Bronchial epithelial cell (primary cell): Measurements from ENCODE around the gene ZNF780A. TPM values are rescaled to one million over a fixed set of nuclear protein-coding genes. Genes with fewer than 3 reads are reported as not detected.

ENCODE experiments used
- DNase-seq: peaks from one replicate; pipeline ENCODE4 v3.0.0-alpha.2; 2010; ENCODE audit warnings: low read depth
- FAIRE-seq: peaks from 2 replicates; lab custom pipeline; 2011; peaks lifted over from hg19 to GRCh38; lab: Jason Lieb, UNC
- H3K27me3 ChIP-seq: 2 replicates; pipeline ENCODE4 v1.5.1; 2011; ENCODE audit warnings: low read length; ENCODE audit not compliant: control insufficient read depth, insufficient read depth
- H3K36me3 ChIP-seq: 2 replicates; pipeline ENCODE4 v1.5.1; 2011; ENCODE audit warnings: low read length; ENCODE audit not compliant: control insufficient read depth, insufficient read depth
- H3K4me3 ChIP-seq: 2 replicates; pipeline ENCODE4 v1.5.1; 2011; ENCODE audit warnings: mild to moderate bottlenecking, low read depth, low read length, control low read depth
- total RNA-seq: library from RNA; depleted of rRNA; stranded (reverse); fragments of >200 nt; gene quantifications from 2 replicates; pipeline ENCODE4 v1.2.1, GENCODE V29; 2014
- TF ChIP-seq, protein P1 (sequence below): IDR thresholded peaks from 2 replicates; pipeline ENCODE4 v1.5.1; 2011; ENCODE audit warnings: mild to moderate bottlenecking, moderate library complexity, low read length, control low read depth, inconsistent platforms; ENCODE audit not compliant: insufficient read depth, severe bottlenecking

ZNF780A gene
- total RNA-seq, 1 donor from 2014 or later = 14.0 TPM

DNA sequence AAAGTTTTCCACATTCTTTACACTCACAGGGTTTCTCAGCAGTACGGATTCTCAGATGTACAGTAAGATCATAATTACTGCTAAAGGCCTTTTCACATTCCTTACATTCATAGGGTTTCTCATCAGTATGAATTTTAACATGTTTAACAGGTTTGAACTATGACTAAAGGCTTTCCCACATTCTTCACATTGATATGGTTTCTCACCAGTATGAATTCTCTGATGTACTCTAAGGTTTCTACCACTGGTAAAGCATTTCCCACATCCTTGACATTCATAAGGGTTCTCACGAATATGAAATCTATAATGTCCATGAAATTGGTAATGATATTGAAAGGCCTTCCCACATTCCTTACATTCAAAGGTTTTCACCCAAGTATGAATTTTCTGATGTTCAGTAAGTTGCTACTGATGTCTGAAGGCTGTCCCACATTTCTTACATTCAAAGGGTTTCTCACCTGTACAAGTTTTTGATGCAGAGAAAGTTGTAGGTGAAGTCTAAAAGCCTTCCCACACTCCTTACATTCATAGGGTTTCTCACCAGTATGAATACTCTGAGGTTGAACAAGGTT lies 56.7 kb downstream of the ZNF780A start:
- DNase-seq (no peak), FAIRE-seq (no peak)
- H3K4me3 ChIP-seq = no peak overlapping the region
- TF ChIP-seq, protein P1, sequence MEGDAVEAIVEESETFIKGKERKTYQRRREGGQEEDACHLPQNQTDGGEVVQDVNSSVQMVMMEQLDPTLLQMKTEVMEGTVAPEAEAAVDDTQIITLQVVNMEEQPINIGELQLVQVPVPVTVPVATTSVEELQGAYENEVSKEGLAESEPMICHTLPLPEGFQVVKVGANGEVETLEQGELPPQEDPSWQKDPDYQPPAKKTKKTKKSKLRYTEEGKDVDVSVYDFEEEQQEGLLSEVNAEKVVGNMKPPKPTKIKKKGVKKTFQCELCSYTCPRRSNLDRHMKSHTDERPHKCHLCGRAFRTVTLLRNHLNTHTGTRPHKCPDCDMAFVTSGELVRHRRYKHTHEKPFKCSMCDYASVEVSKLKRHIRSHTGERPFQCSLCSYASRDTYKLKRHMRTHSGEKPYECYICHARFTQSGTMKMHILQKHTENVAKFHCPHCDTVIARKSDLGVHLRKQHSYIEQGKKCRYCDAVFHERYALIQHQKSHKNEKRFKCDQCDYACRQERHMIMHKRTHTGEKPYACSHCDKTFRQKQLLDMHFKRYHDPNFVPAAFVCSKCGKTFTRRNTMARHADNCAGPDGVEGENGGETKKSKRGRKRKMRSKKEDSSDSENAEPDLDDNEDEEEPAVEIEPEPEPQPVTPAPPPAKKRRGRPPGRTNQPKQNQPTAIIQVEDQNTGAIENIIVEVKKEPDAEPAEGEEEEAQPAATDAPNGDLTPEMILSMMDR = no peak
- H3K36me3 ChIP-seq = no peaks in the 10 kb centered on the region
- H3K27me3 ChIP-seq = no peaks in the 10 kb centered on the region

- FAIRE-seq = no peak
Observed at GRCh38 chr19:40026597-40026970, 64.2 kb downstream of the ZNF780A start.

DNA sequence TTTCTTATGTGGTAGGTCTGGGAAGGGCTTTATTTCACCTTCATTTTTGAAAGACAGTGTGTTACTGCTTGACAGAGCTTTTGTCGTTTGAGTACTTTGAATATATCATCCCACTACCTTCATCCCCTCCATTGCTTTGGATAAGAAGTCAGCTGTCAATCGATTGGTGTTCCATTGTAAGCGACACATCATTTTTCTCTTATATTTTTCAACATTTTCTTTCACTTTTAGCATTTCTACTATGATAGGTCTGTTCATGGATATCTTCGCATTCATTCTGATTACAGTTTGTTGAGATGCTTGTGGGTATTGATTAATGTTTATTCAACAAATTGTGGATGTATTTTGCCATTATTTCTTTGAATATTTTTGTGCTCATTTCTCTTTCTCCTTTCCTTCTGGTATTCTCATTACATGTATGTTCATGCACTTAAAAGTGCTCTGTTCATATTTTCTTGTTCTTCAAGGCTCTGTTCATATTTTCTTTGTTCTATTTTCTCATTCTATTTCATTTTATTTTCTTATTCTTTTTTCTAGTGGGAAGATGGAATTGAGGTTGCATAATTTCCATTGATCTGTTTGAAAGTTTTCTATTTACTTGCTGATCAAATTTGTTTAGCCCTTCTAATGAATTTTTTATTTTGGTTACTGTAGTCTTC lies 64.7 kb downstream of the ZNF780A start:
- DNase-seq (no peak), FAIRE-seq (no peak)
- Histone ChIP-seq H3K27me3 (no peaks in the 10 kb centered on the region), H3K36me3 (no peaks in the 10 kb centered on the region), H3K4me3 (no peak overlapping the region)
- TF ChIP-seq, protein P1 = no peak

More at GRCh38 chr19:40026597-40026970, 64.2 kb downstream of the ZNF780A start:
- TF ChIP-seq, protein P1 = no peak
- no peak for DNase-seq
- no peaks in the 10 kb centered on the region for H3K27me3 ChIP-seq
- H3K36me3 ChIP-seq = no peaks in the 10 kb centered on the region
- no peak overlapping the region for H3K4me3 ChIP-seq

DNA sequence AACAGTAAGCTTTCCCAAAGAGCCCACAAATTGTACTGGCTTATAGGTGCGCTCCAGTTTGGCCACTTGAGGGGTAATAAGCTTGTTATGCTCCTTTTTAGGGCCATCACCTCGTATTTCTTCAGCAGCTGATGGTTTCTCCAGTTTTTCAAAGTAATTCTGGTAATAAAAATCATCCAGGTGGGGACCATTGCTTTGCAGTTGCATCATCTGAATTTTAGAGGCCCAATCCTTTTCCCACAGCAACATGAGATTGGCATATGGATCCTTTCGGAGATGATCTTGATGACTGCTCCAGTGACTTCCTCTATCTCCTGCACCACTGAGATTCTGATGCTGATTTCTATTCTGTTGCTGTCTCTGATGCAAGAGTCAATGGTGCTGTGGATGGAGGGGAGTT lies 66.8 kb downstream of the ZNF780A start:
- DNase-seq = no peak
- Histone ChIP-seq H3K4me3 (no peak overlapping the region), H3K27me3 (no peaks in the 10 kb centered on the region), H3K36me3 (no peaks in the 10 kb centered on the region)
- TF ChIP-seq, protein P1 = no peak
- FAIRE-seq = peak; percentile 79

Other genes with a start within 250 kb of the ZNF780A start
- 216 and 500 TPM in 2 replicates for gene FBL, start 244.6 kb downstream of the ZNF780A start, total RNA-seq
- 0.38 and 0.53 TPM in 2 replicates for gene FCGBP, start 156.3 kb downstream of the ZNF780A start, total RNA-seq
- gene PSMC4, start 119.8 kb downstream of the ZNF780A start, total RNA-seq = 89.2 and 99.3 TPM in 2 replicates
- 2.2 and 2.4 TPM in 2 replicates for gene ZNF546, start 93.9 kb downstream of the ZNF780A start, total RNA-seq
- 7.9 and 11.0 TPM in 2 replicates for gene ZNF780B, start 34.7 kb downstream of the ZNF780A start, total RNA-seq
- 5.0 and 7.9 TPM in 2 replicates for gene MAP3K10, start 100.5 kb upstream of the ZNF780A start, total RNA-seq
- gene TTC9B, start 127.4 kb upstream of the ZNF780A start, total RNA-seq = not detected in 2 replicates
- not detected in 2 replicates for gene CCNP, start 135.7 kb upstream of the ZNF780A start, total RNA-seq
- gene AKT2, start 194.4 kb upstream of the ZNF780A start, total RNA-seq = 54.8 and 57.9 TPM in 2 replicates